K562 (cell line): ENCODE results near the gene PPTC7. TPM values are rescaled to one million over a fixed set of nuclear protein-coding genes. Genes with fewer than 3 reads are reported as not detected.

ENCODE experiments used
- EWSR1 ChIP-seq: fragments of 450-650 bp; IDR thresholded peaks from 2 replicates; pipeline ENCODE4 v1.6.1; 2018; ENCODE audit warnings: borderline replicate concordance, mild to moderate bottlenecking, low read depth, moderate library complexity; ENCODE audit not compliant: partially characterized antibody
- FOXA3 ChIP-seq, 2 experiments: fragments of 450-650 bp in 1 of 2; sonication (generic) in 1 of 2; formaldehyde crosslinking; IDR thresholded peaks in 1 of 2; conservative IDR thresholded peaks in 1 of 2; 2 replicates each; pipeline versions ENCODE4 v1.4.0 to v1.8.0; 2020 to 2022; ENCODE audit warnings: mild to moderate bottlenecking in 2 of 2, missing genetic modification reagents in 1 of 2
- GABPA ChIP-seq: fragments of 200-800 bp; sonication (Bioruptor generic); conservative IDR thresholded peaks from 2 replicates; pipeline ENCODE4 v1.6.1; 2016; ENCODE audit warnings: low read depth, missing genetic modification characterization, missing compliant biosample characterization
- XRCC3 ChIP-seq: fragments of 450-650 bp; IDR thresholded peaks from 2 replicates; pipeline ENCODE4 v1.6.1; 2017; ENCODE audit warnings: mild to moderate bottlenecking, moderate library complexity
- YY1 ChIP-seq, 3 experiments: IDR thresholded peaks; 2 replicates each; pipeline ENCODE4 v1.6.1; 2011; ENCODE audit warnings: low read length in 2 of 3, mild to moderate bottlenecking in 2 of 3, moderate library complexity in 2 of 3, borderline replicate concordance in 1 of 3, control low read depth in 1 of 3, low read depth in 1 of 3; ENCODE audit not compliant: insufficient read depth in 3 of 3, insufficient replicate concordance in 2 of 3, control insufficient read depth in 1 of 3, insufficient read length in 1 of 3; ENCODE audit errors: extremely low read depth in 1 of 3
- ZC3H4 ChIP-seq: sonication (generic); formaldehyde crosslinking; IDR thresholded peaks from 2 replicates; pipeline ENCODE4 v1.9.0; 2021; ENCODE audit warnings: missing genetic modification reagents, borderline replicate concordance
- polyA plus RNA-seq, 8 experiments: library from polyadenylated mRNA; depleted of rRNA in 4 of 8; stranded (reverse) in 5 of 8; unstranded in 3 of 8; fragments of >200 nt; fragmentation: Nextera tagmentation in 2 of 8; fragmentation: Illumina TruSeq in 1 of 8; extraction: Ambion mirVana in 2 of 8; extraction: Trizol in 1 of 8; gene quantifications; 2 replicates each; pipeline versions ENCODE4 v1.2.1 to v1.2.3, GENCODE V29; 2011 to 2014; ENCODE audit warnings: inconsistent platforms in 1 of 8, missing spikeins in 1 of 8
- total RNA-seq, 7 experiments: library from RNA; depleted of rRNA in 6 of 7; stranded (reverse); fragments of >200 nt in 6 of 7; fragmentation: Illumina TruSeq in 2 of 7; extraction: Trizol in 2 of 7; gene quantifications; 2 replicates each; pipeline versions ENCODE4 v1.2.1 to v1.2.3, GENCODE V29; 2011 to 2021; ENCODE audit warnings: low replicate concordance in 1 of 7
- TF ChIP-seq, protein P1 (sequence below): fragments of 450-650 bp; IDR thresholded peaks from one replicate; pipeline ENCODE4 v1.6.1; 2018; ENCODE audit warnings: mild to moderate bottlenecking, moderate library complexity; ENCODE audit not compliant: partially characterized antibody

PPTC7 gene
- total and polyA plus RNA-seq, 9 of the 15 experiments (the other 6 are each of a cell fraction or from before 2014, with no cell fraction given) = 2.6 to 23.1 (median 11.9) TPM

- no peak for TF ChIP-seq EWSR1
- no peak; the same call in 1 of the 2 replicates for TF ChIP-seq GABPA (tag)
- TF ChIP-seq FOXA3 (CRISPR knock-in tag; conservative IDR thresholded peaks at IDR 0.05 in 1 of 2, IDR thresholded peaks at IDR 0.05 in 1 of 2) = 0 out of 4 replicates have a peak, but pooled peaks of 1 of the 2 experiments have one; percentile 37
- 0 out of 2 replicates have a peak, but pooled peaks have one; percentile 79 for TF ChIP-seq ZC3H4 (CRISPR knock-in tag)
- TF ChIP-seq, protein P1, sequence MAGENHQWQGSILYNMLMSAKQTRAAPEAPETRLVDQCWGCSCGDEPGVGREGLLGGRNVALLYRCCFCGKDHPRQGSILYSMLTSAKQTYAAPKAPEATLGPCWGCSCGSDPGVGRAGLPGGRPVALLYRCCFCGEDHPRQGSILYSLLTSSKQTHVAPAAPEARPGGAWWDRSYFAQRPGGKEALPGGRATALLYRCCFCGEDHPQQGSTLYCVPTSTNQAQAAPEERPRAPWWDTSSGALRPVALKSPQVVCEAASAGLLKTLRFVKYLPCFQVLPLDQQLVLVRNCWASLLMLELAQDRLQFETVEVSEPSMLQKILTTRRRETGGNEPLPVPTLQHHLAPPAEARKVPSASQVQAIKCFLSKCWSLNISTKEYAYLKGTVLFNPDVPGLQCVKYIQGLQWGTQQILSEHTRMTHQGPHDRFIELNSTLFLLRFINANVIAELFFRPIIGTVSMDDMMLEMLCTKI = no peak
- no peak for TF ChIP-seq XRCC3
- peak in 1 of 3 experiments; percentile 27 for TF ChIP-seq YY1 (IDR thresholded peaks at IDR 0.05; ENCODE audit: borderline replicate concordance in 1 of 3, control insufficient read depth in 1 of 3, extremely low read depth in 1 of 3, insufficient read depth in 3 of 3, insufficient read length in 1 of 3, insufficient replicate concordance in 2 of 3, low read depth in 1 of 3, low read length in 2 of 3)
Measured at GRCh38 chr12:110501399-110501751, 81.7 kb downstream of the PPTC7 start (continued).
